ENCODE data around the gene DHFR2.

DHFR2 gene

DNA sequence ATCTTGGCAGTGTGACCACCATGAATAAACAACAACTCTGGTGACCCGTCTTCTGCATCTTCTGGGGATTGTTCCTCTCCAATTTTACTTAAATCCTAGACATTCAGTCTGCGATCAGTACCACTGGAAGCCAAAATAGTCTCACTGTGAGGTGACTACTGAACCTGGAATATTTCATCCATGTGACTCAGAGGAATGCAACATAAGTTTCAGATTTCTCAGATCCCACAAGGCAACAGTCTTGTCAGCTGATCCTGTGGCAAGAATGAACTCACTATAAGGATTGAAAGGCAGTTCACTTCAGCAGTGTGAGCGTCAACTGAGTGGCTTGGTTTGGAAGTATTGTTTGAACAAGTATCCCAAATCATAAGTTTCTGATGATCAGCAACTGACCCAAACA, 13.3 kb upstream of the DHFR2 start:
- TF ChIP-seq, protein P1, sequence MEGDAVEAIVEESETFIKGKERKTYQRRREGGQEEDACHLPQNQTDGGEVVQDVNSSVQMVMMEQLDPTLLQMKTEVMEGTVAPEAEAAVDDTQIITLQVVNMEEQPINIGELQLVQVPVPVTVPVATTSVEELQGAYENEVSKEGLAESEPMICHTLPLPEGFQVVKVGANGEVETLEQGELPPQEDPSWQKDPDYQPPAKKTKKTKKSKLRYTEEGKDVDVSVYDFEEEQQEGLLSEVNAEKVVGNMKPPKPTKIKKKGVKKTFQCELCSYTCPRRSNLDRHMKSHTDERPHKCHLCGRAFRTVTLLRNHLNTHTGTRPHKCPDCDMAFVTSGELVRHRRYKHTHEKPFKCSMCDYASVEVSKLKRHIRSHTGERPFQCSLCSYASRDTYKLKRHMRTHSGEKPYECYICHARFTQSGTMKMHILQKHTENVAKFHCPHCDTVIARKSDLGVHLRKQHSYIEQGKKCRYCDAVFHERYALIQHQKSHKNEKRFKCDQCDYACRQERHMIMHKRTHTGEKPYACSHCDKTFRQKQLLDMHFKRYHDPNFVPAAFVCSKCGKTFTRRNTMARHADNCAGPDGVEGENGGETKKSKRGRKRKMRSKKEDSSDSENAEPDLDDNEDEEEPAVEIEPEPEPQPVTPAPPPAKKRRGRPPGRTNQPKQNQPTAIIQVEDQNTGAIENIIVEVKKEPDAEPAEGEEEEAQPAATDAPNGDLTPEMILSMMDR (IDR thresholded peaks at IDR 0.05; ENCODE audit: insufficient read depth, low read depth, low read length, missing control alignments) = no peak
- no peak for DNase-seq (ENCODE audit: low read depth)
- H3K4me3 ChIP-seq (ENCODE audit: low read depth, low read length) = no peak overlapping the region

DNA sequence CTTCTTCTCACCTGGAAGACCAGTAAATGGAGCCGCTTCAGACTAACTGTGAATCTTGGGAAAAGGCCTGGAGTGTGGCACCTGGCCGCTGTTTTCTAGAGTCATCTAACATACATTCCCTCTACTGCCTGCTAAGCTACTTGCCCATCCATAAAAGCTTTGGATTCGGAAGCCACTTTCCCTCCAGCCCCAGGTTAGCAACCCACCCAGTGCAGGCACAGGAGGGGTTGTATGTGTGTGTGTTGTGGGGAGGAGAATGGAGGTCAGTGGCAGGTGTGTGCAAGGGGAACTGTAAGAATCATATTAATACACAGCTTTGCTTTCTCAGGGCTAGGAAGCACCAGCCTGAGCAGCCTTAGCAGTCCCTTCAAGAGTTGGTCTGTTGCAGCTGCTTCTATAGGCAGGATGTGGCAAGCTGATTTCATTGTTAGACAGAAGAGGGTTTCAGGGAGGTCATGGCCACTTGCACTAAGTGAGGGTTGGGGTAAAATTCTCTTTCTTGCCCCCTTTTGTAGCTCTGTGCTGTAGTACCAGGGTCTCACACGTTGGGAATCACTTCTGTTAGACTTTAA, 9.1 kb upstream of the DHFR2 start:
- DNase-seq (ENCODE audit: low read depth) = peak; percentile 81
- H3K4me3 ChIP-seq (ENCODE audit: low read depth, low read length) = no peak overlapping the region
- TF ChIP-seq, protein P1 (IDR thresholded peaks at IDR 0.05; ENCODE audit: insufficient read depth, low read depth, low read length, missing control alignments) = no peak

DNA sequence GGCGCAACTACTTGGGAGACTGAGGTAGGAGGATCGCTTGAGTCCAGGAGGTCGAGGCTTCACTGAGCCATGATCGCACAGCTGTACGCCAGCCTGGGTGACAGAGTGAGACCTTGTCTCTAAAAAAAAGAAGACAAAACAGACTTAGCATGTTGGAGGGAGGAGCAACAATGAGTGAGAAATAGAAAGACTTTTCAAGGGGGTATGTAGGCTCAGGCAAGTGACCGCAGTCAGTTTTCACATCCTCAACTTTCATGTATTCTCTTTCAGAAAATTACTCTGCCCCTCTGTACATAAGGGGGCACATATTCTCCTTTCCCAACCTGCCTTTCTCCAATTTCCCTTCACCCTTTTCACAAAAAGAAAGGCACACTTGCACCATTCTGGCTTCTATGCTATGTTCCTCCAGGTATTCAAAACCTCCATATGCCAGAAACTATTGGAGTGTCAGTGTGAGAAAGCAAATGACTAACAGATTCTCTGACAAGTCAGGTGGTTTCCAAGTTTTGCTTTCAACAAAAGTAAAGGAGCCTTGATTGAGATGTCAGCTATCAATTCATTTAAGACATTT, 7.7 kb upstream of the DHFR2 start:
- TF ChIP-seq, protein P1 (IDR thresholded peaks at IDR 0.05; ENCODE audit: insufficient read depth, low read depth, low read length, missing control alignments) = no peak
- peak; percentile 66 for DNase-seq (ENCODE audit: low read depth)
- H3K4me3 ChIP-seq (ENCODE audit: low read depth, low read length) = no peak overlapping the region

DNA sequence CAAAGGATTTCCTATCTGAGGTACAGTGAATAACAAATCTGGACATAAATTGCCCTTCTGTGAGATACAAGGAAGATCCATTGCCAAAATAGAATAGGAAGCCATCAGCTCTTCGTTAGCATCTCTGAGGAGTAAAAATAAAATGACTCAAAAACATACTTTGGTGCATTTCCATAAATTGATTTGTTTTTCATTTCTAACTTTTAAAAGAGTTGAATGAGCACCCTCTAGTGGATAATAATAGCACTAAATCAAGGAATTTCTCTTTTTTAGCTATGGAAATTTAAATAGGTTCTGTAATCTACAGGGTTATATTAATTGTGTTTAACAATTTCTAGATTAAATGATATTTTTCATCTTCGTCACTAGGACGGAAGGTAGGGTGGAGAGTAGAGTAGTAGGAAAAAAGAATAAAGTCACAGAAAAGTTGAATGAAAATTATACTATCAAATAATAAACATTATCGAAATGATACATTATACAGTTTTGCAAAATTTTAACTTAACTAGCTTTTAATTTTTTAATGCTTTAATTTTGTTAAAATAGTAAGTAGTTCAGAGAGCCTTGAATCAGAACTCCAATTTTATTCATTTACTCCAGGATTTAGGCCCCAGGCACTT, 6.6 kb upstream of the DHFR2 start:
- no peak overlapping the region for H3K4me3 ChIP-seq (ENCODE audit: low read depth, low read length)
- no peak for DNase-seq (ENCODE audit: low read depth)
- TF ChIP-seq, protein P1 (IDR thresholded peaks at IDR 0.05; ENCODE audit: insufficient read depth, low read depth, low read length, missing control alignments) = peak; percentile 32

DNA sequence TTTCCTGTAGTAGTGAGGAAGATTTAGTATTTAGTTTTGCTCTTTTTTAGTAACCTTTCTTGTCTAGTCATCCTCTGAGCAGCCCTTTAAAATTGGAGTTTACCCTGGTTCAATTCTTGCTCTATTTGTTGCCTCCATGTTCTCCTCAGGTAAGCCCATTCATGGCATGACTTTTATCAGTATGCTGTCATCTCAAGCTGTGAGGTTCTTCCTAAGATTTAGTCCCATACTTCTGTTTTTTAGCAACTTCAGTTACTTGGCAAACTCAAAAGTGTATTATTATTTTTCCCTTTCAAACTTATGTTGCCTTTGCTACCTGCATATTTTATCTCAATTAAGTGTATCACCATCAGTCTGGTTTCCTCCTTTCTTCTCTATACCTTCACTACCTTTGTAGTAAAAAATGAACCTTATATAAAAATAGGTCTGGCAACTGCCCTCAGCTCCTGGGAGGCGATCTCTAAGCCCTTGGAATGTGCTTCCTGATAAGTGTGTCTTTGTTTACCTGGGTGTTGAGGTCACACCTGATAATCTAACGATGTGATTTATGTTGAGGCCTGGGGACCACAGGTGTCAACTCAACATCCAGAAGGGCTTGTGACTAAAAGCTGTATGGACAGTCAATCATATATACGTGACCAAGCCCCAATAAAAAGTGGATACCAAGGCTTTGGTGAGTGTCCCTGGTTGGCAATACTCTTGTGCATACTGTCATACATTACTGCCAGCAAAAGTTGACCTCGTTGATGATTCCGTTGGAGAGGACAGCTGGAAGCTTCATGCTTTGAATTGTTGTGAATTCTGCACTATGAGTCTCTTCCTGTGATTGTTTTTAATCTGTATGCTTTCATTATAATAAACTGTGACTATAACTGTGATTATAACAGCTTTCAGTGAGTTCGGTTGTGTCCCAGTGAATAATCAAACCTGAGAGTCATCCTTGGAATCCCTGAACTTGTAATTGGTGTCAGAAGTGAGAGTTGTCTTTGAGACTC, 4.1 kb upstream of the DHFR2 start:
- H3K4me3 ChIP-seq (ENCODE audit: low read depth, low read length) = no peak overlapping the region
- no peak for DNase-seq (ENCODE audit: low read depth)
- TF ChIP-seq, protein P1 (IDR thresholded peaks at IDR 0.05; ENCODE audit: insufficient read depth, low read depth, low read length, missing control alignments) = no peak

DNA sequence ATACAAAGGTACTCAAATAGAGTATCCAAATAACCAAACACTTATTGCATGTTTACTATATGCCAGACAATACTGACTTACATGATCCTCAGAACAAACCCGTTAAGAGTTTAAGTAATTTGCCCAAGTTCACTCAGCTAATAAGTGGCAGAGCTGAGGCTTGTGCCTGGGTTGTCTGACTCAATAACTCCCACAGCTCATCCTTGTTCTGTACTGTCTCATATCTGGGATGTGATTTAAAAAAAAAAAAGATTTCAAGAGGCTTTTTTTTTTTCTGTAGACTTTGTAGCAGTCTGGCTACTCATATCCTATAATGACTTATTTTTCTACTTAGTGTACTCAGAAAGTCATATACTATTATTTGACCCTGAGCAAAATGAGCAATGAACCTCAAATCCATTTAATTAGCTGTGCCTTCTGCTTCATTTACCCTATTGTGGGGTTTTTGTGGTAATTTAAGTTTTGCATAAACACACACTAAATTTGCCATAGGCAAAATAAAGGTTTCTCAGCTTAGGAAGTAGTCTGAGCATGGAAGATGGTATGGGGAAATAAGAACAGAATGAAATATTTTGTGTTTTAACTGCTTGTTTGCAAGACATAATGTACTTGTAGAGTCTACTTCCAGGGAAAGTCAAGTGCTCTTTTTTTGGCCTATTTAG, 3.2 kb upstream of the DHFR2 start:
- DNase-seq (ENCODE audit: low read depth) = no peak
- no peak overlapping the region for H3K4me3 ChIP-seq (ENCODE audit: low read depth, low read length)
- TF ChIP-seq, protein P1 (IDR thresholded peaks at IDR 0.05; ENCODE audit: insufficient read depth, low read depth, low read length, missing control alignments) = no peak

Measured in GM12865 (cell line).